Measurements from ENCODE around the gene SCGB3A2. TPM values are rescaled to one million over a fixed set of nuclear protein-coding genes. Genes with fewer than 3 reads are reported as not detected.

Gene SCGB3A2
- polyA plus RNA-seq, 1 donor from 2014 or later = not detected

- TF ChIP-seq RAD21 (conservative IDR thresholded peaks at IDR 0.05) = no peak
- no peak for TF ChIP-seq CTCF (IDR thresholded peaks at IDR 0.05; ENCODE audit: poor library complexity, severe bottlenecking)
- no peak for TF ChIP-seq POLR2AphosphoS5 (IDR thresholded peaks at IDR 0.05)
- TF ChIP-seq SMC3 (conservative IDR thresholded peaks at IDR 0.05; ENCODE audit: poor library complexity) = no peak
- TF ChIP-seq TAF1 (IDR thresholded peaks at IDR 0.05; ENCODE audit: low read depth) = no peak
- TF ChIP-seq EZH2 (IDR thresholded peaks at IDR 0.05; ENCODE audit: borderline replicate concordance, insufficient read depth, low read length, poor library complexity, severe bottlenecking) = no peak
- no peak for TF ChIP-seq EP300 (conservative IDR thresholded peaks at IDR 0.05; ENCODE audit: poor library complexity, severe bottlenecking)
- TF ChIP-seq MXI1 (conservative IDR thresholded peaks at IDR 0.05; ENCODE audit: poor library complexity, severe bottlenecking) = no peak
- TF ChIP-seq REST (IDR thresholded peaks at IDR 0.05; ENCODE audit: borderline replicate concordance) = no peak
- no peaks in the 10 kb centered on the region for H3F3A ChIP-seq (ENCODE audit: insufficient read depth, low read length, poor library complexity, severe bottlenecking)
- no peaks in the 10 kb centered on the region for H3K79me2 ChIP-seq (replicated peaks; ENCODE audit: insufficient read depth, low read length)
- no peaks in the 10 kb centered on the region for H3K9me2 ChIP-seq (ENCODE audit: insufficient read depth, low read length)
- H3K27me3 ChIP-seq (ENCODE audit: insufficient read depth, low read depth, low read length) = no peaks in the 10 kb centered on the region
- H3K36me3 ChIP-seq (ENCODE audit: insufficient read depth, low read length) = no peaks in the 10 kb centered on the region
- H3K27ac ChIP-seq (ENCODE audit: low read length) = no peak overlapping the region
- H3K4me3 ChIP-seq (ENCODE audit: low read length) = no peak overlapping the region
- no peaks in the 10 kb centered on the region for H4K20me1 ChIP-seq (ENCODE audit: insufficient read depth)
- no peak overlapping the region for H3K4me2 ChIP-seq (ENCODE audit: low read length)
- H3K9me3 ChIP-seq (ENCODE audit: low read length) = no peaks in the 10 kb centered on the region
- H3K9ac ChIP-seq (ENCODE audit: low read length) = no peak overlapping the region
- no peak overlapping the region for H2AFZ ChIP-seq (ENCODE audit: low read depth, low read length)
Observed at GRCh38 chr5:147880487-147880886, 2.0 kb downstream of the SCGB3A2 start.

- Histone ChIP-seq H3K36me3 (ENCODE audit: insufficient read depth, low read length) (no peaks in the 10 kb centered on the region), H4K20me1 (ENCODE audit: insufficient read depth) (no peaks in the 10 kb centered on the region), H3F3A (ENCODE audit: insufficient read depth, low read length, poor library complexity, severe bottlenecking) (no peaks in the 10 kb centered on the region), H3K27me3 (ENCODE audit: insufficient read depth, low read depth, low read length) (no peaks in the 10 kb centered on the region), H3K4me3 (ENCODE audit: low read length) (no peak overlapping the region), H3K27ac (ENCODE audit: low read length) (no peak overlapping the region), H3K9ac (ENCODE audit: low read length) (no peak overlapping the region), H3K79me2 (replicated peaks; ENCODE audit: insufficient read depth, low read length) (no peaks in the 10 kb centered on the region), H3K9me2 (ENCODE audit: insufficient read depth, low read length) (no peaks in the 10 kb centered on the region), H2AFZ (ENCODE audit: low read depth, low read length) (no peak overlapping the region), H3K4me2 (ENCODE audit: low read length) (no peak overlapping the region), H3K9me3 (ENCODE audit: low read length) (no peaks in the 10 kb centered on the region)
- TF ChIP-seq CTCF (IDR thresholded peaks at IDR 0.05; ENCODE audit: poor library complexity, severe bottlenecking) = no peak
- no peak for TF ChIP-seq EZH2 (IDR thresholded peaks at IDR 0.05; ENCODE audit: borderline replicate concordance, insufficient read depth, low read length, poor library complexity, severe bottlenecking)
- TF ChIP-seq SMC3 (conservative IDR thresholded peaks at IDR 0.05; ENCODE audit: poor library complexity) = no peak
- no peak for TF ChIP-seq REST (IDR thresholded peaks at IDR 0.05; ENCODE audit: borderline replicate concordance)
- TF ChIP-seq EP300 (conservative IDR thresholded peaks at IDR 0.05; ENCODE audit: poor library complexity, severe bottlenecking) = no peak
- TF ChIP-seq MXI1 (conservative IDR thresholded peaks at IDR 0.05; ENCODE audit: poor library complexity, severe bottlenecking) = no peak
- TF ChIP-seq POLR2AphosphoS5 (IDR thresholded peaks at IDR 0.05) = no peak
- TF ChIP-seq RAD21 (conservative IDR thresholded peaks at IDR 0.05) = no peak
- no peak for TF ChIP-seq TAF1 (IDR thresholded peaks at IDR 0.05; ENCODE audit: low read depth)
Observed at GRCh38 chr5:147882586-147883313, 4.2 kb downstream of the SCGB3A2 start.
